ENCODE measurements around the gene FKBP9.
A peak's percentile ranks its signal among the peaks of the same experiment; 100 is the strongest.

Gene FKBP9

DNA sequence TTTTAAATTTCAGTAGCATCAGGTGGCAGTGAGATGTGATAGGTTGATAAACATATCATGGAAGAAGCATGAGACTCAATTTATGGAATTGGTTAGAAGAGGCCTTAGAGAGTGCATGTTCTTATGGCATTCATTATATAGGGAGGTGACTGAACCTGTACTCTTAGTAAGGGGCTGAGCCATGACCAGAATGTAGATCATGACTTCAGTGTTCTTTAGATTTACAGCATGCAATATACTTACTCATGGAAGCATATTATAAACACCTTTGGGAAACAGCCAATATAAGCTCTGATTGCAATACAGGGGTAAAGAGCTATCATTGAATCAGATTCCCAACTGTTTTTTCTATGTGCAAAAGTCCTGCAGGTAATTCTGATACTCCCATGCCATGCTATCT is 55.1 kb downstream of the FKBP9 start:
- DNase-seq = no peak

GRCh38 chr7:33024189-33024757 is 67.0 kb downstream of the FKBP9 start:
- DNase-seq = no peak

DNA sequence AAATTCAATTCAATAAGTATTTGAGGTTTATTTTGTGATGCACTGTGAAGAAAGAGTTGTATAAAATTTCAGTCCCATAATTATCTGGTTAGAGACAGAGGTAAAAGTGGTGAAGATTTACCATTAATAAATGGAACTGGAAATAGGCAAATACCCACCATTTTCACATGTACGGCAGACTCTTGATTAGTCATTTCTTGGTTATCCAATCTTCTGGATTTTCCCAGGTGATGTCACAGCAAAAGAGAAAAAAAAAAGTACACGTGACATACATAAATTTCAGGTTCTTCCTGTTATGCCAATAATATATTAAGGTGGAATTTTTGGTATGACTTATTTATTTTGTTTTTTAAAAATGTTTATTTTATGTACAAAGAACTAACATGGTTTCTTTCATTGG is 78.5 kb downstream of the FKBP9 start:
- DNase-seq = no peak

DNA sequence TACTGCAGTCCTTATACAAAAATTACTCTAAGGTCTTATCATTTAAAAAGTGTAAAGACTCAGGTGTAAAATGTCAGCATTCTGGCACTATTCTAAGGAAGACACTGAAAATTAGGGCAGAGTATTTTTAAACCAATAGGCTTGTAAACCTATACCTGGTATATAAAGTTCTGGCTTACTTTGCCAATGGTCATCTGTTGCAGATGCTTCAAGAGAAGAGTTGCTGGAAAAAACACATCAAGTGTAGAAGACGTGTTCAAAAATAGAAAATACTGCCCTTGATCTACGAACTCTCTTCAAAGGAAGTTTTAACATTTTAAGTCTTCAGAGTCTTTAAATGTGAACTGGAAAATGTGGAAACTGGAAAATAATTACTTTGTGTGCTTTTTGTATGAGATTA is 81.4 kb downstream of the FKBP9 start:
- DNase-seq = no peak

DNA sequence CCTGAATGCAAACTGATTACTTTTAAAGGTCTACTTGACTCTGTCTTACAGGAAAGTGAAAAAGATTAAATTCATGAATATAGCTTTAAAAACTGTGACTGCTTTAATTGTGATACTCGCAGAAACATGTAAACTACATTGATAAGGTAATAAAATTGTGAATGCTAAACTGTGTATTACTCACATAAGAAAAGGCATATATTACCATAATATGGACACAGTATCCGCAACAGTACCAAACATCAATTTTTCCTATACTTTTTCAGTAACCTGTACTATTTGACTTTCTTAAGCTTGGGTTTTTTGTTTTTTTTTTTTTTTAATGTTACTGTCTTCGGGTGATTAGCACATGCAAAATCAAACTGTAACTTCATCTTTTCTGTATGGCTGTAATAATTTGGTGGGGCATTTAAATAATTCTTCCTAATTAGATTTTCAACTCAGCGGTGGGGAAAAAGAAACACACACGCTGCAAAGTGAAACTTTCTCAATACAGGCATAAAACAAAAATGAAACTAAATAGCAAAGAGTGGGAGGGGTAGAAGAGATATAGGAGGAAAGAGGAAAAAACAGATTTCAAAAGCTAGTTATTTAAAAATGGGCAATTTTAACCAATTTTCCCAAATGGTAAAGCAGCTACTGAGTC is 82.1 kb downstream of the FKBP9 start:
- no peak for DNase-seq

- DNase-seq = no peak
Observed at GRCh38 chr7:33039903-33040292, 82.7 kb downstream of the FKBP9 start.

GRCh38 chr7:33040803-33041516 is 83.7 kb downstream of the FKBP9 start:
- DNase-seq = peak; percentile 76

DNA sequence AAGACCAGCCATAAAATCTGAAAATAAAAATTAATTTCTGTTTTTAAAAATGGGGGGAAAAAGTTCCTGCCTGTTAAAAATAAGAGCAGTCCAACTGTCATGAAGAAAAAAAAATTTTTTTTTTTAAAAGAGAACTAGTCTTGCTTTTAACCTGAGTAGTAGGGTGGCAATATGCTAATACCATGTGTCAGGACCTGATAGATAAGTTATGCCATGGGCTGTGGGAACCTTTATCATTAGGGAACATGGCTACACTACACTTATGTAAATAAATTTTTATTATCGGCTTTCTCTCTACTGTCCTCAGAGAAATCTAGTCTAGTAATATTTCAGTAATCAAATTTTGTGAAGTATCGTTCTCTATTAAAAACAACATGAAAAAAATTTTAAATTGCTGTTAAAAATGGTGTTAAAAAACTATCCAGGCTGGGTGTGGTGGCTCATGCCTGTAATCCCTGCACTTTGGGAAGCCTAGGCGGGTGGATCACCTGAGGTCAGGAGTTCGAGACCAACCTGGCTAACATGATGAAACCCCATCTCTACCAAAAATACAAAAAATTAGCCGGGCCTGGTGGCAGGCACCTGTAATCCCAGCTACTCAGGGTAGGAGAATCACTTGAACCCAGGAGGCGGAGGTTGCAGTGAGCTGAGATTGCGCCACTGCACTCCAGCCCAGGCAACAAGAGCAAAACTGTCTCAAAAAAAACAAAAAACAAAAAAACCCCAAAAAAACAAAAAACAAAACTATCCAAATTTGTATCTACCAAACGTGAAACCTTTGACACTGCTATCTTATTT is 84.6 kb downstream of the FKBP9 start:
- no peak for DNase-seq

DNA sequence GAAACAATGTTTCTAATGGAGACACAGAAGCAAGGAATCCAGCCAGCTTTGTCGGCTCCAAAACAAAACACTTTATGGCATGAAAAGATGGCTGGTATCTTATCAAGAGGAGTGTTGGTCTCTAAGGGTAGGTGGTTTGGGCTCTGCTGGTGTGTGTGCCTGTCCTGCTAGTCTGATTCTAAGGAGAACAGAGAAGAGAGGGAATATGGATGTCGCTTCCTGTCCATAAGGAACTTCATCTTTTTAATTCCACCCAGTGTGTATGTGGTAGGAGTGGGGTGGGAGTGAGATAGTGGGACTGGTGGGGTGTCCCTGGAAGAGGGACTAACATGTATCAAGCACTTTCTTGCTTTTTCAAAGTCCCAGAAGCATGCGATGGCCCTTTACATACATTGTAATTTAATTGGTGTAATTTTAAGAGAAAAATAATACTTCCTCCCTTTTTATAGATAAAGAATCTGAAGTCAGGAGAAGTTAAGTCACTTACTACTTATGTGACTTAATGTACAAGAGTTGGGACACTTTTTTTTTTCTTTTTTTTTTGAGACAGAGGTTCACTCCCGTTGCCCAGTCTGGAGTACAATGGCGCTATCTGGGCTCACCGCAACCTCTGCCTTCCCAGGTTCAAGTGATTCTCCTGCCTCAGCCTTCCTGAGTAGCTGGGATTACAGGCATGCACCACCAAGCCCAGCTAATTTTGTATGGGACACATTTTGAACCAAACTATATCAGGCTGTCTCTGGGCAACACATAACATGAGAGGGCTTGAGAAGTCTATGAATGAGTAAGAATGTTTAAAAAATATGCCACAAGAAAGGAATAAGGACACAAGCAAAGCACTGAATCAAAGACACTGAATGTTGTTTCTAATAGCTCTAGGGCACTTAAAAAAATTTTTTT is 86.5 kb downstream of the FKBP9 start:
- no peak for DNase-seq

GRCh38 chr7:33044401-33044718 is 87.1 kb downstream of the FKBP9 start:
- DNase-seq = no peak

GRCh38 chr7:33044986-33045385 is 87.7 kb downstream of the FKBP9 start:
- no peak for DNase-seq

DNA sequence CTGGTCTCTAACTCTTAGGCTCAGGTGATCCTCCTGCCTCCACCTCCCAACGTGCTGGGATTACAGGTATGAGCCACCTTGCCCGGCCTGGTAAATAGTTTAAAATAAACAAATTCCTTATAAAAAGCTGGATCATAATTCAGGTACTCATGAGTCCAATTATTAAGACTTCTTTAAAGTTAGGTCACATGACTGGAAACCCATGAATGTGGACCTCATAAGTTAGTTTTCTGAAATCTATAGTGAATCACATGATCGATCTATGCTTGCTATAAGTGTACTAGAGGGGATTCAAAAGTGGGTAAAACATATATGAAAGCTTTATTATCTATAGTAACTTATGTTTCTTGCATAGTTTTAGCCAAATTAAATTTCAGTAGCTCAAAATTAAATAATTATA is 91.0 kb downstream of the FKBP9 start:
- no peak for DNase-seq

GRCh38 chr7:33048704-33049103 is 91.5 kb downstream of the FKBP9 start:
- DNase-seq = no peak

DNA sequence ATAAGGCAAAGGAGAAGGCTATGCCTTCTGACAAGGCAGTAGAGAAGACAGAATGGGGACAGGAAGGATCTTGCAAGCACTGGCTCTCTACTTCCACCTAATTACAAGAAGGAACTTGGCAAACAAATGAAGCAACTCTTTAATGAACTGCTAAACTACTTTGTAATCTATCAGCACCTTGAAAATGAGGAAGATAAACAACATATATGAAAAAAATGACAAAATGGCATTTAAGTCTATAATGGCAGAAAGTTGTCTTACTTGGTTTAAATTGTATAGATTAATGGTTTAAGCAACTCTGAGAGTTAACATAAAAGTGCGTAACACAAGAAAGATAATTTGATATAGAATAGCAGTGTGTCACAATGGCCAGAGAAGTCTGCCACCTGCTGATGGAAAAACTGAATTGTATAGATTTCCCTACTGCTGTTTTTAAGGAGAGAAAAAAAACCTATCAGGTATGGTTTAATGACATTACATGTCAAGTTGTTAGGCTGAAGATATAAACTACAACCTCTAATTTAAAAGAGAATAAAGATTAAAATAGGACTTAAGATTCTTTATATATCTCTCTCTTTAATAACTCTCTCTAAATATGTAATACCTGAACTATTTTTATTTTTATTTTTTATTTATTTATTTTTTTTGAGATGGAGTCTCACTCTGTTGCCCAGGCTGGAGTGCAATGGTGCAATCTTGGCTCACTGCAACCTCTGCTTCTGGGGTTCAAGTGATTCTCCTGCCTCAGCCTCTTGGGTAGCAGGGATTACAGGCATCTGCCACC is 93.5 kb downstream of the FKBP9 start:
- peak; percentile 42 for DNase-seq

GRCh38 chr7:33053721-33054120 is 96.5 kb downstream of the FKBP9 start:
- DNase-seq = no peak

DNA sequence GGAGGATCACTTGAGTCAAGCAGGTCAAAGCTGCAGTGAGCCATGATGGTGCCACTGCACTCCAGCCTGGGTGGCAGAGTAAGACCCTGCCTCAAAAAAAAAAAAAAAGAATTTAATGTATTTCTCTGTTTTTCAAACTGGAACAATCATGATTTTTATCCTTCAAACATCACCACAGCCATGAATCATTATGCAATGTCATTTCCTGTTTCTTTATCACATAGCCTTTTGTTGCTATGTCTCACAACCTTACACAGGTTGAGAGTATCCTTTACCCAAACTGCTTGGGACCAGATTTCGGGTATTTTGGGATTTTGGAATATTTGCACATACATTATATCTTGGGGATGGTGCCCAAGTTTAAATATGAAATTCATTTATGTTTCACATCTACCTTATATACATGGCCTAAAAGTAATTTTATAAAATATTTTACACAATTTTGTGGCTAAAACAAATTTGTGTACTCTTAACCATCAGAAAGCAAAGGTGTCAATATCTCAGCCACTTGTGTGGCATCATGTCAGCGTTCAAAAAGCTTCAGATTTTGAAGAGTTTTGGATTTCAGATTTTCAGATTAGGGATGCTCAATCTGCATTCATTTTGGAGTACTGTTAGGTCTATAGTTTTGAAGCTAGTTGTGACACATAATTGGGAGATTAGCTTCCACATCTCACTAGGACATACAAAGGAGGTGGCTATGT is 97.2 kb downstream of the FKBP9 start:
- DNase-seq = no peak

DNA sequence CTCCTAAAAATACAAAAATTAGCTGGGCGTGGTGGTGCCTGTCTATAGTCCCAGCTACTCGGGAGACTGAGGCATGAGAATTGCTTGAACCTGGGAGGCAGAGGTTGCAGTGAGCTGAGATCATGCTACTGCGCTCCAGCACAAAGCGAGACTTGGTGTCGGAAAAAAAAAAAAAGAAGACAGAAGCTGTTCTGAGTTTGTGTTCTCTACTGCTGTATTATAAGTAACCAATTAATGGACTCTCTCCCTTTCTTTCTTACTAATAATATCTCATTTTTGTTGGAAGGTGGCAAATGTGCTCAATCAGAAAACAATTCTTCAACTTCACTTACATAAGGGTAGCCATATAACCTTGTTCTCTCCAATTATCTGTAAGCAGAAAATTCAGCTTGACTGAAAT is 97.9 kb downstream of the FKBP9 start:
- DNase-seq = no peak
